AG04449 (cell line): Measurements from ENCODE around the gene PEA15.

ENCODE experiments used
- CTCF ChIA-PET: fragments of 350-600 bp; formaldehyde crosslinking; extraction: SDS; loops from one replicate; lab custom pipeline; 2021; ENCODE audit warnings: antibody characterized with exemption; lab: Yijun Ruan, JAX
- POLR2A ChIA-PET: fragments of 400-600, 350-600 bp; formaldehyde crosslinking; extraction: SDS; loops from one replicate; lab custom pipeline; 2020; ENCODE audit warnings: antibody characterized with exemption, inconsistent platforms; lab: Yijun Ruan, JAX
- DNase-seq: peaks from one replicate; pipeline ENCODE4 v3.0.0-alpha.2; 2010; ENCODE audit warnings: low read depth, low spot score
- H3K4me3 ChIP-seq: 2 replicates; pipeline ENCODE4 v1.5.1; 2011; ENCODE audit warnings: low read depth, mild to moderate bottlenecking, control low read depth, low read length
- CTCF ChIP-seq: IDR thresholded peaks from one replicate; pipeline ENCODE4 v1.5.1; 2011; ENCODE audit warnings: mild to moderate bottlenecking, moderate library complexity, low read length, control low read depth, inconsistent platforms; ENCODE audit not compliant: insufficient read depth; ENCODE audit errors: missing control alignments

The PEA15 gene

GRCh38 chr1:160207771-160208556 is 2.8 kb downstream of the PEA15 start:
- H3K4me3 ChIP-seq: peak overlapping the region; percentile 15; the same call in 1 of the 2 replicates
- TF ChIP-seq CTCF: no peak
- POLR2A ChIA-PET: interaction anchor here (1.4 to 7.3 kb wide), 2 partner anchors 11 to 53 kb away, joined by 3 to 34 read pairs; no protein-coding TSS in a partner anchor
- CTCF ChIA-PET: interaction anchor here (1.2 to 11.7 kb wide), 5 partner anchors 12 to 122 kb away, joined by 3 to 214 read pairs (median 49); partner anchors contain the start of gene CASQ1
- DNase-seq: no peak

GRCh38 chr1:160208557-160209320 is 3.6 kb downstream of the PEA15 start:
- ChIA-PET CTCF (interaction anchor here (1.2 to 11.7 kb wide), 5 partner anchors 12 to 123 kb away, joined by 3 to 214 read pairs (median 49); partner anchors contain the start of gene CASQ1), POLR2A (interaction anchor here (0.7 to 7.3 kb wide), 3 partner anchors 11 to 149 kb away, joined by 3 to 34 read pairs (median 3); no protein-coding TSS in a partner anchor)
- no peak for DNase-seq

GRCh38 chr1:160209321-160210046 is 4.3 kb downstream of the PEA15 start:
- CTCF ChIA-PET: interaction anchor here (1.2 to 11.7 kb wide), 6 partner anchors 11 to 124 kb away, joined by 3 to 214 read pairs (median 34); partner anchors contain the start of gene CASQ1
- no peak for TF ChIP-seq CTCF
- POLR2A ChIA-PET: interaction anchor here (0.6 to 7.3 kb wide), 4 partner anchors 10 to 150 kb away, joined by 3 to 34 read pairs (median 4); no protein-coding TSS in a partner anchor
- DNase-seq: no peak
- H3K4me3 ChIP-seq: no peak overlapping the region

More at GRCh38 chr1:160208557-160209320, 3.6 kb downstream of the PEA15 start:
- TF ChIP-seq CTCF: no peak
- H3K4me3 ChIP-seq: peak overlapping the region; percentile 2

GRCh38 chr1:160210561-160210960 is 5.4 kb downstream of the PEA15 start:
- POLR2A ChIA-PET: interaction anchor here (7.3 kb wide), 1 partner anchor 9 kb away, joined by 34 read pairs; no protein-coding TSS in a partner anchor
- CTCF ChIA-PET: interaction anchor here (0.9 to 11.7 kb wide), 7 partner anchors 9 to 125 kb away, joined by 3 to 214 read pairs (median 5); partner anchors contain the start of gene CASQ1
- H3K4me3 ChIP-seq: no peak overlapping the region
- no peak for DNase-seq
- TF ChIP-seq CTCF: no peak

GRCh38 chr1:160211046-160211790 is 6.0 kb downstream of the PEA15 start:
- H3K4me3 ChIP-seq: no peak overlapping the region
- ChIA-PET POLR2A (interaction anchor here (0.6 to 7.3 kb wide), 2 partner anchors 8 to 49 kb away, joined by 4 to 34 read pairs; no protein-coding TSS in a partner anchor), CTCF (interaction anchor here (0.7 to 11.7 kb wide), 10 partner anchors 9 to 126 kb away, joined by 3 to 214 read pairs (median 4); partner anchors contain the start of gene CASQ1)
- DNase-seq: no peak
- TF ChIP-seq CTCF: no peak
